GM12878 (cell line): ENCODE data around the gene C1QL1. TPM values are rescaled to one million over a fixed set of nuclear protein-coding genes. Genes with fewer than 3 reads are reported as not detected.

Source experiments
- ATAC-seq: fragments of 200-7000 bp; cut with Tn5 transposase; 3 replicates; pipeline ENCODE4 v1.9.1; 2020; ENCODE audit warnings: mild to moderate bottlenecking, moderate library complexity
- BruUV-seq: library from RNA; stranded (reverse); fragments of 400-500 nt; replicated peaks from 2 replicates; lab custom pipeline; 2021; lab: Mats Ljungman, UMichigan
- CTCF ChIA-PET: fragments of 300-600 bp; sonication (Branson Sonifier 250); formaldehyde crosslinking; extraction: SDS; loops from one replicate; lab custom pipeline; 2021; ENCODE audit warnings: inconsistent platforms; lab: Yijun Ruan, JAX
- POLR2A ChIA-PET: fragments of 350-600 bp; formaldehyde crosslinking; extraction: SDS; loops from one replicate; lab custom pipeline; 2021; ENCODE audit warnings: inconsistent platforms; lab: Charles Lee
- RAD21 ChIA-PET: fragments of 300-600 bp; sonication (Branson Sonifier 250); formaldehyde crosslinking; loops from one replicate; lab custom pipeline; 2023; ENCODE audit warnings: antibody characterized with exemption; ENCODE audit not compliant: unreplicated experiment; lab: Charles Lee
- SMC1A ChIA-PET: fragments of 300-600 bp; sonication (Branson Sonifier 250); formaldehyde crosslinking; loops from one replicate; lab custom pipeline; 2023; ENCODE audit not compliant: unreplicated experiment, uncharacterized antibody; lab: Charles Lee
- DNase-seq: peaks from one replicate; pipeline ENCODE4 v3.0.0-alpha.2; 2011; ENCODE audit warnings: low read depth, low spot score
- FAIRE-seq: peaks from 3 replicates; lab custom pipeline; 2011; peaks lifted over from hg19 to GRCh38; lab: Jason Lieb, UNC
- H2AFZ ChIP-seq: 2 replicates; pipeline ENCODE4 v1.6.0; 2011; ENCODE audit warnings: low read depth, low read length, control low read depth; ENCODE audit not compliant: control insufficient read depth
- H3K27ac ChIP-seq: 2 replicates; pipeline ENCODE4 v1.5.1; 2011; ENCODE audit warnings: control low read depth; ENCODE audit not compliant: control insufficient read depth, insufficient read depth
- H3K27me3 ChIP-seq, 2 experiments: replicated peaks in 1 of 2; 2 replicates each; pipeline versions ENCODE4 v1.6.0 to v1.6.1; 2011; ENCODE audit warnings: low read length in 1 of 2; ENCODE audit not compliant: control insufficient read depth in 2 of 2, insufficient read depth in 2 of 2
- H3K36me3 ChIP-seq, 2 experiments: 2 replicates each; pipeline ENCODE4 v1.5.1; 2011; ENCODE audit warnings: low read length in 1 of 2; ENCODE audit not compliant: control insufficient read depth in 2 of 2, insufficient read depth in 2 of 2
- H3K4me1 ChIP-seq: 2 replicates; pipeline ENCODE4 v1.6.1; 2011; ENCODE audit warnings: mild to moderate bottlenecking, low read length, moderate library complexity, mixed read lengths; ENCODE audit not compliant: control insufficient read depth, insufficient read depth
- H3K4me2 ChIP-seq: 2 replicates; pipeline ENCODE4 v1.6.0; 2011; ENCODE audit warnings: control low read depth; ENCODE audit not compliant: control insufficient read depth, insufficient read depth
- H3K4me3 ChIP-seq: fragments of 200-600 bp; sonication (generic); 2 replicates; pipeline ENCODE4 v1.5.1; 2016
- H3K79me2 ChIP-seq: 2 replicates; pipeline ENCODE4 v1.6.0; 2011; ENCODE audit warnings: low read length; ENCODE audit not compliant: control insufficient read depth, insufficient read depth
- H3K9ac ChIP-seq: 2 replicates; pipeline ENCODE4 v1.8.0; 2011; ENCODE audit warnings: low read length, control low read depth, mixed read lengths; ENCODE audit not compliant: control insufficient read depth, insufficient read depth
- H3K9me3 ChIP-seq: replicated peaks from 3 replicates; pipeline ENCODE4 v1.5.1; 2011; ENCODE audit warnings: mild to moderate bottlenecking, low read length; ENCODE audit not compliant: control insufficient read depth, insufficient read depth
- H4K20me1 ChIP-seq: 2 replicates; pipeline ENCODE4 v1.6.0; 2011; ENCODE audit not compliant: control insufficient read depth, insufficient read depth
- LARP7 ChIP-seq: fragments of 450-650 bp; IDR thresholded peaks from 2 replicates; pipeline ENCODE4 v1.6.1; 2017; ENCODE audit warnings: mild to moderate bottlenecking
- WGBS: methylation state at CpG from one replicate; pipeline ENCODE4 v1.1.6; 2016; ENCODE audit warnings: low lambda C conversion rate; ENCODE audit not compliant: insufficient replicate concordance, insufficient coverage; ENCODE audit errors: missing lambda C conversion rate; 5-methylcytosine and 5-hydroxymethylcytosine counted together
- in situ Hi-C: fragments of 300-500 bp; cut with MboI; formaldehyde crosslinking; loops from 9 replicates; pipeline ENCODE4 v1.14.3; 2018; ENCODE audit warnings: mixed read lengths
- intact Hi-C: fragments of 100-400 bp; cut with micrococcal nuclease; formaldehyde crosslinking; loops from one replicate; pipeline ENCODE4 v1.14.2; 2022; ENCODE audit not compliant: unreplicated experiment
- polyA plus RNA-seq, 11 experiments: library from polyadenylated mRNA; depleted of rRNA in 4 of 11; unstranded in 6 of 11; stranded (reverse) in 5 of 11; fragments of >200 nt; fragmentation: Nextera tagmentation in 4 of 11; fragmentation: Illumina TruSeq in 1 of 11; extraction: Ambion mirVana in 4 of 11; extraction: Trizol in 1 of 11; gene quantifications; 1 replicate in 1 of 11; 2 replicates in 10 of 11; pipeline versions ENCODE4 v1.2.1 to v1.2.3, GENCODE V29; 2011 to 2016; ENCODE audit warnings: inconsistent platforms in 2 of 11, missing spikeins in 2 of 11, low read depth in 1 of 11
- total RNA-seq, 4 experiments: library from RNA; depleted of rRNA in 3 of 4; stranded (reverse); fragments of >200 nt in 3 of 4; fragmentation: Illumina TruSeq in 1 of 4; extraction: Trizol in 1 of 4; gene quantifications; 2 replicates each; pipeline versions ENCODE4 v1.2.1 to v1.2.3, GENCODE V29; 2013 to 2021
- TF ChIP-seq, protein P1 (sequence below): fragments of 450-650 bp; formaldehyde crosslinking; IDR thresholded peaks from 2 replicates; pipeline ENCODE4 v1.4.0; 2022; ENCODE audit warnings: mild to moderate bottlenecking, moderate library complexity
- TF ChIP-seq, protein P2 (sequence below), 3 experiments: IDR thresholded peaks in 2 of 3; conservative IDR thresholded peaks in 1 of 3; 2 replicates each; pipeline ENCODE4 v1.5.1; 2011; ENCODE audit warnings: low read depth in 3 of 3, low read length in 3 of 3, mild to moderate bottlenecking in 3 of 3, control low read depth in 2 of 3, moderate library complexity in 2 of 3, inconsistent platforms in 1 of 3, mixed read lengths in 1 of 3; ENCODE audit not compliant: control insufficient read depth in 2 of 3, insufficient read depth in 1 of 3; ENCODE audit errors: extremely low read depth in 1 of 3

Gene C1QL1
- total and polyA plus RNA-seq, 10 of the 15 experiments (the other 5 are each of a cell fraction or from before 2014, with no cell fraction given), result not detected

DNA sequence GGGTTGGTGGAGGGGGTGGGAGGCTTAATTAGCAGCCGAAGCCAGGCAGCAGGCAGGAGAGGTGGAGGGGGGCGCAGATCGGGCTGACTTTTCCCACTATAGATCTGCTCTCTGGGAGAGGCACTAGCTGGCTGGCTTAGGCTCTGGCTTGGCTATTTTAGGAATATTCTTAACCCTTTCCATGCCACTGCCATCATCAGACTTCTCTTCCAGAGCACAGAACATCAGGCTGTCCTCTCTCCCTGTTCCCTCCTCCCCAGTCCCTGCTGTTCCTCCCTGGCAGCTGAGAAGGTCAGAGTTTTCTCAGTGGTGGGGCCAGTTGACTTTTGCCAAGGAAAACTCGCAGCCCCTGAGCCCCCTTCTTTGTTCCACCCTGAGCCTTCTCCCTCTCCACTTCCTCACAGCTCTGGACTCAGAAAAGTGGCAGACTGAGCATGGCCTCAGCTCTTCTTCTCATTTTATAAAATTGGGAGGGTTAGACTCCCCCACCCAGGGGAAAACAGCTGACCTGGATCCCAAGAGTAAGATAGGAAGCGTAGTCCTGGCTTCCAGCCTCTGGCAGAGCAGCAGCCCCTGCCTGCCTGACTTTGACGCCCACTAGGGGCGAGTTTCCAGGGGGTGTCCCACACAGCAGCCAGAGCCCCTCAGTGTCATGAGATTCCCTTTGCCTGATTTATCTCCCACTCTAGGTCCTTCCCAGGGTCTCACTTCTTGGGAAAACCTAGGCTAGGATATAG lies 9.9 kb upstream of the C1QL1 start (continued):
- TF ChIP-seq, protein P1, sequence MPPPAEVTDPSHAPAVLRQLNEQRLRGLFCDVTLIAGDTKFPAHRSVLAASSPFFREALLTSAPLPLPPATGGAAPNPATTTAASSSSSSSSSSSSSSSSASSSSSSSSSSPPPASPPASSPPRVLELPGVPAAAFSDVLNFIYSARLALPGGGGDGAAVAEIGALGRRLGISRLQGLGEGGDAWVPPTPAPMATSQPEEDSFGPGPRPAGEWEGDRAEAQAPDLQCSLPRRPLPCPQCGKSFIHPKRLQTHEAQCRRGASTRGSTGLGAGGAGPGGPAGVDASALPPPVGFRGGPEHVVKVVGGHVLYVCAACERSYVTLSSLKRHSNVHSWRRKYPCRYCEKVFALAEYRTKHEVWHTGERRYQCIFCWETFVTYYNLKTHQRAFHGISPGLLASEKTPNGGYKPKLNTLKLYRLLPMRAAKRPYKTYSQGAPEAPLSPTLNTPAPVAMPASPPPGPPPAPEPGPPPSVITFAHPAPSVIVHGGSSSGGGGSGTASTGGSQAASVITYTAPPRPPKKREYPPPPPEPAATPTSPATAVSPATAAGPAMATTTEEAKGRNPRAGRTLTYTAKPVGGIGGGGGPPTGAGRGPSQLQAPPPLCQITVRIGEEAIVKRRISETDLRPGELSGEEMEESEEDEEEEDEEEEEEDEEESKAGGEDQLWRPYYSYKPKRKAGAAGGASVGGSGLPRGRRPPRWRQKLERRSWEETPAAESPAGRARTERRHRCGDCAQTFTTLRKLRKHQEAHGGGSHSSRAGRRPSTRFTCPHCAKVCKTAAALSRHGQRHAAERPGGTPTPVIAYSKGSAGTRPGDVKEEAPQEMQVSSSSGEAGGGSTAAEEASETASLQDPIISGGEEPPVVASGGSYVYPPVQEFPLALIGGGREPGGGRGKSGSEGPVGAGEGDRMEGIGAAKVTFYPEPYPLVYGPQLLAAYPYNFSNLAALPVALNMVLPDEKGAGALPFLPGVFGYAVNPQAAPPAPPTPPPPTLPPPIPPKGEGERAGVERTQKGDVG (CRISPR knock-in tag), result no peak

DNA sequence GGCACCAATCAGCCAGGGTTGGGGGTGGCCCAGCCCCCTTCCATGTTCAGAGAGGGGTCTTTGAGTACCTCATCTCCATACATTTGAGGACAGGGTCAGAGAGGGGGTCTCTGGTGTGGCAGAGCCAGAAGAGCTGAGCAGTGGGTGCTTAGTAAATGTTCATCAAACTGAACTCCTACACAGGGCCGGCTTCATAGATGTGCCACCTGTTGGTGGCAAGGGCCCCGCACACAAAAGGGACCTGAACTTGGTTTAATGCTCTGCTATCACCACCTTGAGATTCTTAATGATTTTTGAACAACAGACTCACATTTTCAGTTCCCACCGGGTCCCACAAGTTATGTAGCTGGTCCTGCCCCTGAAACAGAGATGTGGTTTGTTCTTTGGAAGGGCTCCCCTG lies 9.0 kb upstream of the C1QL1 start:
- TF ChIP-seq, protein P2, sequence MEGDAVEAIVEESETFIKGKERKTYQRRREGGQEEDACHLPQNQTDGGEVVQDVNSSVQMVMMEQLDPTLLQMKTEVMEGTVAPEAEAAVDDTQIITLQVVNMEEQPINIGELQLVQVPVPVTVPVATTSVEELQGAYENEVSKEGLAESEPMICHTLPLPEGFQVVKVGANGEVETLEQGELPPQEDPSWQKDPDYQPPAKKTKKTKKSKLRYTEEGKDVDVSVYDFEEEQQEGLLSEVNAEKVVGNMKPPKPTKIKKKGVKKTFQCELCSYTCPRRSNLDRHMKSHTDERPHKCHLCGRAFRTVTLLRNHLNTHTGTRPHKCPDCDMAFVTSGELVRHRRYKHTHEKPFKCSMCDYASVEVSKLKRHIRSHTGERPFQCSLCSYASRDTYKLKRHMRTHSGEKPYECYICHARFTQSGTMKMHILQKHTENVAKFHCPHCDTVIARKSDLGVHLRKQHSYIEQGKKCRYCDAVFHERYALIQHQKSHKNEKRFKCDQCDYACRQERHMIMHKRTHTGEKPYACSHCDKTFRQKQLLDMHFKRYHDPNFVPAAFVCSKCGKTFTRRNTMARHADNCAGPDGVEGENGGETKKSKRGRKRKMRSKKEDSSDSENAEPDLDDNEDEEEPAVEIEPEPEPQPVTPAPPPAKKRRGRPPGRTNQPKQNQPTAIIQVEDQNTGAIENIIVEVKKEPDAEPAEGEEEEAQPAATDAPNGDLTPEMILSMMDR (IDR thresholded peaks at IDR 0.05 in 2 of 3, conservative IDR thresholded peaks at IDR 0.05 in 1 of 3; ENCODE audit: control insufficient read depth in 2 of 3, extremely low read depth in 1 of 3, insufficient read depth in 1 of 3, low read depth in 3 of 3, low read length in 3 of 3), result peak in 1 of 3 experiments; percentile 5; a peak in 1 of 6 replicates
- TF ChIP-seq LARP7, result no peak
- TF ChIP-seq, all 136 proteins: peak for 1
- DNase-seq (no peak), ATAC-seq (peak; percentile 61), FAIRE-seq (no peak)
- no peak overlapping the region for H3K4me2 ChIP-seq
- CTCF ChIA-PET, result interaction anchor here (0.5 to 1.9 kb wide), 6 partner anchors 16 to 498 kb away, joined by 3 to 6 read pairs (median 4); no protein-coding TSS in a partner anchor
- H3K36me3 ChIP-seq, result no peaks in the 10 kb centered on the region
- H3K9me3 ChIP-seq, result no peaks in the 10 kb centered on the region
- H3K4me3 ChIP-seq, result no peak overlapping the region
- SMC1A ChIA-PET, result no interaction called here
- RAD21 ChIA-PET, result no interaction called here
- H3K27ac ChIP-seq, result no peak overlapping the region
- no peak overlapping the region for H2AFZ ChIP-seq
- in situ Hi-C loops (no loop called here), intact Hi-C loops (no loop called here)
- BruUV-seq, result no TSS peak
- no peak overlapping the region for H3K9ac ChIP-seq
- no peaks in the 10 kb centered on the region for H3K79me2 ChIP-seq
- H3K27me3 ChIP-seq, result peaks cover 5 to 6% of the 10 kb centered on the region in 2 experiments; a peak in 3 of 4 replicates
- WGBS, result 4% methylated on average over 3 of the region's 3 CpGs
- H3K4me1 ChIP-seq, result no peaks in the 10 kb centered on the region
- POLR2A ChIA-PET, result interaction anchor here (0.9 kb wide), 1 partner anchor 71 kb away, joined by 4 read pairs; no protein-coding TSS in a partner anchor
- no peaks in the 10 kb centered on the region for H4K20me1 ChIP-seq
